IMR-90 (cell line): ENCODE results near the gene CCDC171. TPM values are rescaled to one million over a fixed set of nuclear protein-coding genes. Genes with fewer than 3 reads are reported as not detected.
"Not testable (repeated sequence)": the region's sequence is repeated elsewhere in the genome, so short reads cannot be mapped to it uniquely, and the experiment has no call there.

ENCODE experiments used
- ATAC-seq: fragments of 200-7000 bp; cut with Tn5 transposase; 2 replicates; pipeline ENCODE4 v1.9.1; 2020; ENCODE audit warnings: low read depth, mild to moderate bottlenecking, moderate library complexity
- BruUV-seq: library from RNA; stranded (reverse); fragments of 400-500 nt; replicated peaks from 2 replicates; lab custom pipeline; 2021; lab: Mats Ljungman, UMichigan
- CTCF ChIA-PET: fragments of 300-600 bp; formaldehyde crosslinking; extraction: SDS; loops from one replicate; lab custom pipeline; 2021; ENCODE audit warnings: antibody characterized with exemption; lab: Yijun Ruan, JAX
- POLR2A ChIA-PET: fragments of 300-600 bp; sonication (Branson Sonifier 250); formaldehyde crosslinking; loops from one replicate; lab custom pipeline; 2022; ENCODE audit warnings: antibody characterized with exemption; ENCODE audit not compliant: unreplicated experiment; lab: Charles Lee
- DNase-seq: peaks from one replicate; pipeline ENCODE4 v3.0.0; 2013
- H2AFZ ChIP-seq: replicated peaks from 2 replicates; pipeline ENCODE3; 2013; ENCODE audit warnings: low read length, mild to moderate bottlenecking; ENCODE audit not compliant: poor library complexity
- H2AK5ac ChIP-seq: 2 replicates; pipeline ENCODE4 v1.6.1; 2013; ENCODE audit warnings: low read depth, low read length, inconsistent platforms
- H2AK9ac ChIP-seq: replicated peaks from 2 replicates; pipeline ENCODE3; 2013; ENCODE audit warnings: mild to moderate bottlenecking, low read depth, low read length, moderate library complexity; ENCODE audit not compliant: poor library complexity
- H2BK120ac ChIP-seq: 2 replicates; pipeline ENCODE4 v1.6.1; 2013; ENCODE audit warnings: low read depth, low read length, inconsistent platforms
- H2BK15ac ChIP-seq: 3 replicates; pipeline ENCODE4 v1.6.1; 2013; ENCODE audit warnings: low read depth, low read length, inconsistent platforms
- H2BK20ac ChIP-seq: 2 replicates; pipeline ENCODE4 v1.6.1; 2013; ENCODE audit warnings: low read depth, mild to moderate bottlenecking, inconsistent platforms, low read length, moderate library complexity
- H2BK5ac ChIP-seq: 2 replicates; pipeline ENCODE4 v1.6.1; 2013; ENCODE audit warnings: mild to moderate bottlenecking, low read depth, low read length, inconsistent platforms; ENCODE audit not compliant: poor library complexity, severe bottlenecking
- H3K14ac ChIP-seq: replicated peaks from 2 replicates; pipeline ENCODE4 v1.6.1; 2013; ENCODE audit warnings: low read depth, low read length, inconsistent platforms
- H3K18ac ChIP-seq: 2 replicates; pipeline ENCODE4 v1.6.1; 2013; ENCODE audit warnings: low read depth, low read length, control low read depth
- H3K23ac ChIP-seq: 2 replicates; pipeline ENCODE4 v1.6.1; 2013; ENCODE audit warnings: low read depth, low read length, inconsistent platforms
- H3K27ac ChIP-seq: 2 replicates; pipeline ENCODE4 v1.5.1; 2013; ENCODE audit warnings: mild to moderate bottlenecking, control low read depth, low read length; ENCODE audit not compliant: insufficient read depth
- H3K27me3 ChIP-seq: 2 replicates; pipeline ENCODE4 v1.6.1; 2013; ENCODE audit warnings: low read length; ENCODE audit not compliant: control insufficient read depth, insufficient read depth
- H3K36me3 ChIP-seq: 2 replicates; pipeline ENCODE4 v1.6.1; 2013; ENCODE audit warnings: low read length, mixed read lengths; ENCODE audit not compliant: control insufficient read depth, insufficient read depth
- H3K4ac ChIP-seq: 2 replicates; pipeline ENCODE4 v1.6.1; 2013; ENCODE audit warnings: low read depth, low read length, inconsistent platforms
- H3K4me1 ChIP-seq: 2 replicates; pipeline ENCODE4 v1.6.1; 2013; ENCODE audit warnings: low read length, mixed read lengths; ENCODE audit not compliant: control insufficient read depth, insufficient read depth
- H3K4me2 ChIP-seq: 2 replicates; pipeline ENCODE4 v1.6.1; 2013; ENCODE audit warnings: low read depth, mild to moderate bottlenecking, control low read depth, low read length, moderate library complexity
- H3K4me3 ChIP-seq: 2 replicates; pipeline ENCODE4 v1.5.1; 2013; ENCODE audit warnings: low read depth, mild to moderate bottlenecking, control low read depth, low read length, moderate library complexity; ENCODE audit not compliant: insufficient read depth
- H3K56ac ChIP-seq: 2 replicates; pipeline ENCODE4 v1.6.1; 2013; ENCODE audit warnings: low read length, inconsistent platforms; ENCODE audit not compliant: insufficient read depth; ENCODE audit errors: extremely low read depth
- H3K79me1 ChIP-seq, 2 experiments: 2 replicates each; pipeline ENCODE4 v1.6.1; 2013; ENCODE audit warnings: low read length in 2 of 2, inconsistent platforms in 1 of 2, low read depth in 1 of 2
- H3K9ac ChIP-seq: 2 replicates; pipeline ENCODE4 v1.6.1; 2013; ENCODE audit warnings: low read depth, low read length, control low read depth
- H3K9me1 ChIP-seq: 2 replicates; pipeline ENCODE4 v1.6.1; 2013; ENCODE audit warnings: low read length, inconsistent platforms; ENCODE audit not compliant: insufficient read depth
- H3K9me3 ChIP-seq: 2 replicates; pipeline ENCODE4 v1.6.1; 2013; ENCODE audit warnings: low read length; ENCODE audit not compliant: control insufficient read depth, insufficient read depth
- H4K20me1 ChIP-seq: 2 replicates; pipeline ENCODE4 v1.6.1; 2013; ENCODE audit warnings: low read length, inconsistent platforms; ENCODE audit not compliant: insufficient read depth
- H4K5ac ChIP-seq: 2 replicates; pipeline ENCODE4 v1.6.1; 2013; ENCODE audit warnings: mild to moderate bottlenecking, low read depth, low read length, control low read depth
- H4K8ac ChIP-seq, 2 experiments: 2 replicates each; pipeline ENCODE4 v1.6.1; 2013; ENCODE audit warnings: low read depth in 2 of 2, low read length in 2 of 2, control low read depth in 1 of 2, inconsistent platforms in 1 of 2
- H4K91ac ChIP-seq: 2 replicates; pipeline ENCODE4 v1.6.1; 2013; ENCODE audit warnings: low read depth, low read length, inconsistent platforms; ENCODE audit not compliant: insufficient read depth
- WGBS, 2 experiments: methylation state at CpG; one replicate each; pipeline versions ENCODE4 v1.1.5 to v1.1.7; 2013; ENCODE audit warnings: missing lambda C conversion rate in 2 of 2; ENCODE audit not compliant: insufficient read length in 1 of 2; ENCODE audit errors: extremely low coverage in 2 of 2; 5-methylcytosine and 5-hydroxymethylcytosine counted together
- dilution Hi-C: fragments of 300-500 bp; cut with HindIII; formaldehyde crosslinking; loops from one replicate; pipeline ENCODE4 v1.14.3; 2018; ENCODE audit warnings: low sequenced_read_pairs; ENCODE audit not compliant: unreplicated experiment
- in situ Hi-C: fragments of 300-500 bp; cut with MboI; formaldehyde crosslinking; loops from 3 replicates; pipeline ENCODE4 v1.14.3; 2019; ENCODE audit warnings: low sequenced_read_pairs, inconsistent platforms, mixed read lengths
- intact Hi-C: fragments of 100-400 bp; cut with micrococcal nuclease; formaldehyde crosslinking; loops from 2 replicates; pipeline ENCODE4 v1.10.0; 2022
- polyA plus RNA-seq, 3 experiments: library from polyadenylated mRNA; depleted of rRNA; stranded (reverse); fragments of >200 nt; gene quantifications; 2 replicates each; pipeline ENCODE4 v1.2.3, GENCODE V29; 2012; ENCODE audit warnings: low replicate concordance in 1 of 3
- total RNA-seq: library from RNA; depleted of rRNA; stranded (reverse); fragments of >200 nt; gene quantifications from 2 replicates; pipeline ENCODE4 v1.2.3, GENCODE V29; 2012

The CCDC171 gene
- total and polyA plus RNA-seq, 2 of the 4 experiments (the other 2 are of a cell fraction), result 0.63 to 2.2 TPM

GRCh38 chr9:15527035-15527434, 25.8 kb upstream of the CCDC171 start:
- H3K4me2 ChIP-seq, H3K4ac ChIP-seq, H3K27ac ChIP-seq, H2BK120ac ChIP-seq, H3K14ac ChIP-seq, H3K4me3 ChIP-seq, H3K9me3 ChIP-seq, H2AK9ac ChIP-seq, H4K5ac ChIP-seq, H2BK20ac ChIP-seq, H3K36me3 ChIP-seq, H4K8ac ChIP-seq, intact Hi-C loops, ATAC-seq, H4K20me1 ChIP-seq, H3K56ac ChIP-seq, CTCF ChIA-PET, H3K23ac ChIP-seq, H2AFZ ChIP-seq, H4K91ac ChIP-seq, H3K9me1 ChIP-seq, H3K18ac ChIP-seq, dilution Hi-C loops, H3K9ac ChIP-seq, in situ Hi-C loops, BruUV-seq, H2BK15ac ChIP-seq, DNase-seq, H3K79me1 ChIP-seq, H2BK5ac ChIP-seq, POLR2A ChIA-PET, H2AK5ac ChIP-seq, H3K4me1 ChIP-seq, H3K27me3 ChIP-seq: not testable (repeated sequence)
- WGBS, 2 experiments, result 66% methylated on average over 2 of the region's 5 CpGs; no CpG with 5 or more reads in 1 of the 2 experiments
